HG02973 (cell line): ENCODE data around the gene TCERG1L.
"Not testable (repeated sequence)": the region's sequence is repeated elsewhere in the genome, so short reads cannot be mapped to it uniquely, and the experiment has no call there.

Experiments
- ATAC-seq: cut with Tn5 transposase; IDR thresholded peaks from one replicate; pipeline ENCODE4 v1.9.1; 2021; ENCODE audit warnings: moderate library complexity; ENCODE audit not compliant: unreplicated experiment

Gene TCERG1L, protein sequence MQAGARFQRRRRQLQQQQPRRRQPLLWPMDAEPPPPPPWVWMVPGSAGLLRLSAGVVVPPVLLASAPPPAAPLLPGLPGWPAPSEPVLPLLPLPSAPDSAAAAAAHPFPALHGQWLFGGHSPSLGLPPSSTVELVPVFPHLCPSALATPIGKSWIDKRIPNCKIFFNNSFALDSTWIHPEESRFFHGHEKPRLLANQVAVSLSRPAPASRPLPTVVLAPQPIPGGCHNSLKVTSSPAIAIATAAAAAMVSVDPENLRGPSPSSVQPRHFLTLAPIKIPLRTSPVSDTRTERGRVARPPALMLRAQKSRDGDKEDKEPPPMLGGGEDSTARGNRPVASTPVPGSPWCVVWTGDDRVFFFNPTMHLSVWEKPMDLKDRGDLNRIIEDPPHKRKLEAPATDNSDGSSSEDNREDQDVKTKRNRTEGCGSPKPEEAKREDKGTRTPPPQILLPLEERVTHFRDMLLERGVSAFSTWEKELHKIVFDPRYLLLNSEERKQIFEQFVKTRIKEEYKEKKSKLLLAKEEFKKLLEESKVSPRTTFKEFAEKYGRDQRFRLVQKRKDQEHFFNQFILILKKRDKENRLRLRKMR

DNA sequence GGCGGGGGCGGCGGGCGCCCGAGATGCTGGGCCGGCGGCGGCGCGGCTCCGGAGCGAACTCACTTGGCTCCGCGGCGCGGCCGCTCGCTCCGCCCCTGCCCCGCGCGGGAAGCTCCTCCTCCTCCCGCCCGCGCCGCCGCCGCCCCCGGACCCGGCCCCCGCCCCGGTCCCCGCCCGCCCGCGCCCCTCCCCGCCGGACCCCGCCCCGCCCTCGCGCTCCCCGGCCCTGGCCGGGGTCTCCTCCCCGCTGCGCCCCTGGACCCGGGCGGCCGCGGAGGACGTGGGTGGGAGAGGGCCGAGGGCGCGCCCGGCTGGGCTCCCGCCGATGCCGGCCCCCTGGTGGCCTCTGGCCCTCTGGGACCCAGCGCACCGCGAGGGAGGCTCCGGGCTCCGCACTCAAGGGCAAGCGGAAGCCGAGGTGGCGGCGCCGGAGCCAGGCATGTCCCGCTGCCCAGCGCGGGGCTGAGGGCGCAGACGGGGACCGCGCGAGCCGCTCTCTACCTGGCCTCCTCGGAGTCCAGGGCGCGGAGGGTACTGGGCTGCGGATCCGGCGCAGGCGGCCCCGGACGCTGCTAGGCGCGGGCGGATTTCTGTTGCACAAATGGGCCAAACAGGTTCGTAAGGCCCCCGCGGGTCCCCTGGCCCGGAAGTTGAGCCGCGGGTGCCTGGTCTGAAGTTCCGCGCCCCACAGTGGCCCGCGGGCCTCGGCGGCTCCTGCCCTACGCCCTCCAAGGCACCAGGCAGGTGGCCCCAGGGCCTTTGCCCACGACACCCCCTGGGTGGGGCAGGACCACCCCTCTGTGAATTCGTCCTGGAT, at the start of gene TCERG1L:
Gene TCERG1L, minus strand, starts transcription at position 61 of the 817 bp plus-strand sequence. CDS start 86 bp downstream, outside the sequence.
- ATAC-seq, result no peak

DNA sequence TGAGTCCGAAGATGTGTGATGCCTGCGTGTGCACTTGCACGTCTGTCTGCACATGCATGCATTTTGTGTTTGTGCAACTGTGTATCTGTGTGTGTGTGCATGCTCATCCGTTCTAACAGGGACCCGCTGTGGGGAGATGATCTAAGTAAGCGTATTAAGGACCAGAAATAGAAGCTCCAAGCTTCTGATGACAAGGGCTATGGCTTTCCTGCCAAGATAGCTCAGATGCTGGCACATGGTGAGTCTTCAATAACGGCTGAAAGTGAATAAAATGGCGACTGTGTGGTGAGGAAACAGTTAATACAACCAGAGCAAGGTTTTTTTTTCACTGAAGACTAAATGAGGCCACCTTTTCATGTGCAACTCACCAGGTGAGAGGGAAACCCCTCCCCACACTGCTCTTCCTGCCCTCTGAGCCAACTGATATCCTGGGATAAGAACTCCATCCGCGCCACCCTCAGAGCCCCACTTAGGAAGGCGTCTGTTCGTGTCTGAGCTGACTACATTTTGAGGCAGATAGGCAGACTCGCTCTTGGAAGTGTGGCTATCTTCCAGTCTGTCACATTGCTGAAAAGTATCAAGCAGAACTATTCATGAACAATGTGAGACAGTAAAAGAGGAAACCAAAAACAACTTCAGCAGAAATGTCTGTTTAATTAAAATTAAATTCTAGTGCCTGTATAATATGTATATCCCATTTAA, 47.4 kb upstream of the TCERG1L start:
- ATAC-seq, result no peak

DNA sequence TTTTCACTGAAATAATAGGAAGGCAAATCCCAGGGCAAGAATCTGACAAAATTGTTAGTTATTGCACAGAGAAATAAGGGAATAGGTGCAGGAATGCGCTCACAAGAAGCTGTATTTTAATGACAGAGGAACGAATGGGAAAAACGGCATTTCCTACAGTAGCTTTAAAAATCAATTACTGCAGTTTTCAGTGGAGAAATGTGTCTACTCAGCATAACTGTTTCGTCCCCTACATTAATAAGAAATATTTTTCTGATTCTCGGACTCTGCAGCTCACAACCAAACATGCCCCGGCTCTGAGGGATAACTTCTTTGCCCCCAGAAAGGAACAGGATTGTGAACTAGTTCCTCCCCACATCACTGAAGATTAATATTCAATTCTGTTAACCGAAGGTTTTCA, 44.9 kb upstream of the TCERG1L start:
- no peak for ATAC-seq

DNA sequence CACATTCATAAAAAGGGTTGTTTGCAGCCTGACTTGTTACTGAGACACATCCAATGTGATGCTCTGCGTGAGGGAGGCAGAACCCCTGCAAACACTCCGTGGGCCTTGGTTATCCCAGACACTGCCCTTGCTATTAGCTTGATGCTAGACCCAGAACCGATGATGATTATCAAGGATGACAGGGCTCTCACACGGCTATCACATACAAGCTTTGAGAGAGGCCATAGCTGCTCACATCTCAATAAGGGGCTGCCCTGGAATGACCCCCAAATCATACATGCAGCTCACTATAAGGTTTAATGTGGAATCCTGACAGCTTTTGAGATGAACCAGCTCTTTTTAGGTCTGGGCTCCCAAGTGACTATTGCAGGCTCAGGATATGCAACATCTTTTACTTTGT, 44.4 kb upstream of the TCERG1L start:
- ATAC-seq, result no peak

DNA sequence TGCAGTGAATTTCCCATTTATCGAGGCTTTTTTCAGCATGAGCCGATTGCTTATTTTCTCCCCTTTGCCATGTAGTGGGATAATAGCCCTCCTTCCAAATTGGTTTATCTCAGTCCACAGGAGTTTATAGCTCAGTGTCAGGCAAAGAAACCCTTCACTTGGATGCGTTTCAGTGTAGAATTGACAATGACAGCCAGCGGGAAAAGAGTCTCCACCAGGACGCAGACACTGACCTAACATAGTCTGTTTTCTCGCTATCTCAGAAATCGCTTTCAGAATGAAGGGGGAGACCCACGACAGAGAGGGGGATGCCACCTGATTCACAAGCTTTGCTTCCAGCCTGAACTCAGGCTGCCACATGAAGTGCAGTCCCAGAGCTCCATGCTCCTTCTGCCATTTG, 43.5 kb upstream of the TCERG1L start:
- no peak for ATAC-seq

DNA sequence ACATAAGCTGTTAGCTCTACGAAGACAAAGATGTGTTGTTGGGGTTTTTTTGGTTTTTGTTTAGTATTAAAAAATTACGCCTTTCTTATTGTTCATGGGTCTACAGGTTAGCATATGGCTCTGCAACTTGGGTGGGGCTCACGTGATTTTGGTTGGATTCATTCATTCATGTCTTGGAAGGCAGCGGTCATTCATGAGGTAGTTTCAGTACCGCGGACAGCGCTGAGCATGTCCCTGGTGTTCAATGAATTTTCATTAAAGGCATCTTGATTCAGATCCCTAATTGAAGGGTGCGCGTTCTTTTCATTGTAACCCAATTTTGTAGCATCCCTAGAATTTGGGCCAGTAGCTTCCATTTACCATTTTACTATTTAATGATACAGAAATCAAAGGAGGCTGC, 42.9 kb upstream of the TCERG1L start:
- no peak for ATAC-seq

DNA sequence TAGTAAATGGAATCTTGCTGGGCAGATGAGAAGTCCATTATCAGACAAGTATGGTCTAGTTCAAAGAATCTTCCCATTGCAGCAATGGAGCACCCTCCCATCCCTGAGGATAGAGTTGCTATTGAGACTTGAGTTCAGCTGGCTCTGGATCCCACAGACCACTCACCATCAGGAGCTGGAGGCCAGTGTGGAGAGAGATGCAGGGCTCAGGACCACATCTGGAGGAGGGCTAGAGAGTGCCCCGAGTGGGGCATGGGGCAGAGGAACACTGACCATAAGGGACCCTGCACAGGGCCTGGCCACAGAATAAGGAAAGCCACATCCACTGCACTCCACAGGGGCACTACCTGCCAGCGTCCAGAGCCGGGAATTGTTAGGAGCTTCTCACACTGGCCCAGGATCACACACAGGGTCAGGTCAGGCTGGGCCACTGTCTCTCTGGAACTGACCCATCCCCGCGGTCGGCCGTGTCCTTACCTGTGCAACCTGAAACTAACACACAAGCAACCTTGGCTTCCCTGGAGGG, 41.3 kb upstream of the TCERG1L start:
- ATAC-seq, result no peak

DNA sequence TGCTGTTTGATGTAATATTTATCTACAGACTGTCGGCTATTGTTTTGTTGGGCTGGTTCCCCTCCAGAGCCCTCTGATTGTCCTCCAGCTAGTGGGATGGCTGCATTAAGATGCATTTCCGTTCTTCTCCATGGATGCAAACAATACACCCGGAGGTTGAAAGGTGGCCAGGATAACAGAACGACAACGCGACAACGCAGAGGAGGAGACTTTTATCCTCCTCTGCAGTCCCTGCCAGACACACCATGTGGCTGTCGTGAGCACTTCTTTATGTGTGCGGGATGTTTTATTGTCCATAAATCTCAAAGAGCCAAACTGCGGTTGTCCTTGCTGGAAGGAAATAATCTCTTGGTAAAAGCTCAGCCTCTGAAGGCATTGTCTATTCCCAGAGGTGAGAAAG, 39.1 kb upstream of the TCERG1L start:
- ATAC-seq, result no peak

DNA sequence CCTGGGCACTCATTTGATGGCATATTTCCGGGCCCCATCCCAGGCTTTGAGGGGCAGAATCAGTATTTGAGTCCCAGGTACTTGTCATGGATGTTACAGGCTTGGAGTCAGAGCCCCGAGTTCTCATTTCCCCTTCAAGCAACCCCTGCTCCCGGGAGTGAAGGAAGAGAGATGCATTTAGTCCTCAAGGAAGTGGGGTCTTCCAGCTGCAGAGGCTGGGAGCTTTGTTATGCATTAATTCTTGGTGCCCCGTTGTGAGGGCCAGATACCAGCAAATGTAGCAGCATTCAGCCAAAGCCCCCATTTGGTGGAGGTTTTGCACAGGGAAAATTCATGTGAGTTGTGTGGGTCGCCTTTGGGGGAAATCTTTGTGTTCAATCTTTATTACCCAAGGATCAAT, 38.7 kb upstream of the TCERG1L start:
- ATAC-seq, result no peak

DNA sequence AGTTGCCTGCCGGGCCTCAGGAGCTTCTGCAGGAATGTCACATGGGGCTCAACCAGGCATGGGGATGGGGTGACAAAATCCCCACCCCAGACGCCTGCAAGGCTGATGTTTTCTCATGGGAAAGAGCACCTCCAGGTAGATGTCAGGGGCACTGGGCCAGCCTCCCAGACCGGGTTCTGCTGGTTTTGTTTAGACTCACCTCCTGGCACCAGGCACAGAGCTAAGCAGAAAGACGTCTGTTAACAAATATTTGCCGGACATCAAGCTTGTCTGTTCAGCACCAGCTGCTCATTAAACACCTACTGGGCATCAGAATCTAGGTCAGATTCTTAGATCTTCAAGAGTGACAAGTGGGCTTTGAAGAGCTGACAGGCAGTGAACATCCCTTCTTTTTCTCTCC, 34.9 kb upstream of the TCERG1L start:
- no peak for ATAC-seq

DNA sequence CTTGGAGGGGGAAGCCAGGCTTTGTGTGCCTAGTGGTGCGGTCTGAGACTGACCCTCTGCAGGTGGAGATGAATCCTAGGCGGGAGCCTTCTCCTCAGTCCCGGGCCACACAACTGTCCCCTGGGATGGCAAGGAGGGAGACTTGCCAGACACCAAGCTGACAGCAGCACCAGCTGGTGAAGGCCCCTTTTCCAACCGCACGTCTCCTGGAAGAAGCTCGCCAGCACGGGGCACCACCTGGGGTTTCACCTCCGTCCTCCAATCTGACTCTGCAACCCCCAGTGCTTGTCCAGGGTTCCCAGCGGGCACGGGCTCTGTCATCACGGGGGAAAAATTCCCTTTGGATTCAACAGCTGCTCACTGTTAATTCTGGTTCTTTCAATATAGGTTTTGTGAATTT, 34.2 kb upstream of the TCERG1L start:
- ATAC-seq, result no peak

DNA sequence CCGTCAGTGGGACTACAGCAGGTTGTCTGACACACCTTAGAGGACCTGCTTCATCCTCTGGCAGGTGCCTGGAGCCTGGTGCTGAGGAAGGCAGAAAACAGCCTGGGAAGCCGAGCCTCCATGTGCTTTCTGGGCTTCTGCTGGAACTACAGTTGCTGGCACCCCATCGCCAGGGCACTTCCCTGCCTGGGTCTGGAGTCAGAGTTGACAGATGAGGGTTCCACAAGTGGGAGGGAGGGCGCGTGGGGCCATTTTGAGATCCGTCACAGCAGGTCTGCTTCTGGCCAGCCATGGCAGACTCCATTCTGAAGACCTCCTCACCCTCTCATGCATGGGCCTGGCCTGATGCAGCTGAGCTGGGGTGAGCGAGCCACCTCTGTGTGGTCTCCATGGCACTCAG, 33.2 kb upstream of the TCERG1L start:
- no peak for ATAC-seq

DNA sequence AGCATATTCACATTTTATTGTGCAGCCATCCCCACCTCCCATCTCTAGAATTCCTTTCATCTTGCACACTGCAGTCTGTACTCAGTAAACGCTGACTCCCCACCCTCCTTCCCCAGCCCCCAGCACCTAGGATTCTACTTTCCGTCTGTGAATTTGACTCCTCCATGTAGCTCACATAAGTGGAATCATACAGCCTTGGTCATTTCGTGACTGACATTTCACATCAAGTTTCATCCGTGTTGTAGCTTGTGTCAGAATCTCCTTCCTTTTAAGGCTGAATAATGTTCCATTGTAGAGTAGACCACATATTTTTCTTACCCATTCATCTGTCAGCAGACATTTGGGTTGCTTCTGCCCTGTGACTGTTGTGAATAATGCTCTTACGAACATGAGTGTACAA, 26.2 kb upstream of the TCERG1L start:
- ATAC-seq, result no peak

DNA sequence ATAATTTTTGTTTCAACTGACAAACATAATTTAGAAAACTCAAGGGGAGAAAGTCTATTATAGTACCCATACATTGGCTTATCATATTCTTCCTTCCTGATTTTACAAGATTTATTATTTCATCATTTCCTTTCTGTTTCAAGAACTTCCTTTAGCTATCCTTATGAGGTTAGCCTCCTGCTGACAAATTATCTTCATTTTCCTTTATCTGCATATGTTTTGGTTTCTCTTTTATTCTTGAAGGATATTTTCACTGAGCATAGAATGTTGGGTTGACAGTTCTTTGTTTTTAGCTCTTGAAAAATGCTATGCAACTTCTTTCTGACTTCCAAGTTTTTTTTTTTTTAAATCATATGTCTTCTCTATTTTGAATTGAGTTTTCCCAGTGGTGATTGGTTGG, 21.3 kb upstream of the TCERG1L start:
- ATAC-seq, result no peak

DNA sequence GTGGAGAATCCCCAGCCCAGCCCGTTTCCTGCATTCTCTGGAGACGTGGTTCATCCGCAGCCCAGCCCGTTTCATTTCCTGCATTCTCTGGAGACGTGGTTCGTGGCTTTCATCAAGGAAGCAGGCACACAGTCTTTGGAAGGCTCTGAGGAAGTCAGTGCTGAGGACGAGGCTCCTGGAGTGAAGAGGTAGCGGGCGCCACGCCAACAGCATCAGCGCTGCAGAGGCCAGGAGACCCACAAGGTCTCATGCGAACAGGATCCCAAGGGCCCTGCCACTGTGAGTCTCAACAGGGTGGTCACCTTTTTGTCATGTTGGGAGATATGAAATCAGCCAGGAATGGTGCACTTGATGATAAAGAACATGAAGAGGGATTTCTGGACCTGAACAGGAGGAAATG, 12.4 kb upstream of the TCERG1L start:
- no peak for ATAC-seq

DNA sequence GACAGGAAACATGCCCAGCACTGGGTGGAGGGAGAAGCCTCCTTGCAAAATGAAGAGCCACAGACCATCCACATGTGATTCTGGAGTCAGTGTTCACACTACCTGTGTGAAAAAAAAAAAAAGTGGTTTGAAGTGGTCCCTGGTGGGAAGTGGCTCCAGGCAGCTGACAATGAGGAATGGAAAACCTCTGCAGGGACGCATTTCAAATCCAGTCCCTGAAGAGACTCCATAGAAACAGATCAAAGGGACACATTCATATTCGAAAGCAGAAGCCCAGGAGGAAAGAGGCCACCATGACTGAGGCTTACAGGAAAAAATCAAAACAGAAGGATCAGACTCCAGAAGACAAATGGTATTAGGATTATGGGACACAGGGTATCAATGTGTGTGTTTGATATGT, 11.5 kb upstream of the TCERG1L start:
- ATAC-seq, result no peak

DNA sequence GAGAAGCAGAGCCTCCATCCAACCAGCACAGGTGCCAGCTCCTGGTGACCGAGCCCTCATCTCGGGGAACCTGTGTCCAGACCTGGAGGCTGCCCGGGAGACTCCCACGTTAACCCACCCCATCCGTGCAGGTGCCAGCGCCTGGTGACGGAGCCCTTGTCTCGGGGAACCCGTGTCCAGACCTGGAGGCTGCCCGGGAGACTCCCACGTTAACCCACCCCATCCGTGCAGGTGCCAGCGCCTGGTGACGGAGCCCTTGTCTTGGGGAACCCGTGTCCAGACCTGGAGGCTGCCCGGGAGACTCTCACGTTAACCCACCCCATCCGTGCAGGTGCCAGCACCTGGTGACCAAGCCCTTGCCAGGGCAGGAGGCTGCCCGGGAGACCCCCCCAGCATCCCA, 11.1 kb upstream of the TCERG1L start:
- not testable (repeated sequence) for ATAC-seq

DNA sequence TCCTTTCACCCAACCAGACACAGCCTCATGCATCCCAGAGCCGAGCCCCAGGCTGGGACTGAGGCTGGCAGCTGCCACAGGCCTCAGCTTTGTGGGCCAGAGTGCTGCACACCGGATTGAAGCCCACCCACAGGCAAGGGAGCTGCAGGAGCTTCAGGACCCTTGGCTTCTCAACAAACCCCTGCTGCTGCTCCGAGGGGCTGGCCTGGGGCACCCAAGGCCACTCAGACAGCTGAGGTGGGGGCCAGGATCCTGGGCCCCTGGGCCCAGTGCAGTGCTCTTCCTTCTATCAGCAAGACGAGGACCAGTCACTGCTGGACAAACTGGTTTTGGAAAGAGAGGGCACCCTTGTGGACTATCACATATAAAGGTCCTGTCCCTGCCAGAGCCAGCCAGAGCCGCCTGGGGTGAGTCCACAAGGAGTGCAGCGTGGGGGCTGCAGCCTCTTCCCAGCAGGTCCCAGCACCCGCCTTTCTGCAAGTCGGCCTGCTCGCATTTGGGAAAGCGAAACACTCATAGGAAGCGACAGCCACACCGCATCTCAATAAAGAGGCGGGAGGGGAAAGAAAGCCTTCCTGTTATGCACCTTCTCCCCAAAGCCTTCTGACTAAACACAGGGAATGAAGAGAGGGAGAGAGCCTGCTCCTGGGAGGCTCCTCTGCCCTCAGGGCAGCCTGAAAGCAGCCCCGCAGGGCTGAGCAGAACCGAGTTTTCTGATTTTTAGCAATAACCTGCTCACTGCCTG, 9.5 kb upstream of the TCERG1L start:
- ATAC-seq, result no peak

DNA sequence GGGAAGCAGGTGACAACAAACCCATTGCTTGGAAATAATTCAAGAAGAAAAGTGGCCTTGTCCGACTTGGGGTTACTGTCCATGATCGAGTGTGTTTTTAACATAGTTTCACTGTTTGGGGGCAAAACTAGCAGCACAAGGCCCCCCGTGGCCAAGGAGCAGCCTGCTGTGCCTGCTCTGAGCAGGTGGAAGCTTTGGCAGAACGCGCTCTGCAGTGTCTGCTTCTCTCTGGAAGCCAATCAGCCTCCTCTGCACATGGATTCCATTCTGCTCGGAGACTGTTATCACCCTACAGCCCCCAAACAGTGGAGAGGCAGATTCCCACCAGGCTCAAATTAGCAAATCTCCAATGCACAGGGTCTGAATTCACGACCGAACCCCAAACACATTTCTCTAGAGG, 7.3 kb upstream of the TCERG1L start:
- ATAC-seq, result no peak

DNA sequence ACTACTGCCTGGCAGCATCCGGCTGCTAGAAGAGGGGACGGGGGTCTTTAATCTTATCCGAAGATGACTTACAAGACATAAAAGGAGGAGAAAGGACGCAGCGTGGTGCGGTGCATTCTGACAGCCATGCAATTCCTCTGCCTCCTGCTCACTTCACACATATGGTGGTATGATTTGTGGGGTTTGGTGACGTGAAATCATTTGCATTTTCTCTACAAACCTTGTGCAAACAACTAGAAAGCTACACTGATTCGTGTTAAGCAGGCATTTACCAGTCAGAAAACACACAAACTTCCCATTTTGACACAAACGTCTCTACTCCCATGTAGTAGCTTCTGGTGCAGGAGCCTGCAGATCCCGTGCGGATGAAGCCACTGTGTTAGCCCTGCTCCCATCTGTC, 6.8 kb upstream of the TCERG1L start:
- no peak for ATAC-seq
